Stimulated activated CD4-positive, alpha-beta T cell treated with anti-CD3 and anti-CD28 coated beads, Interleukin-4, amount 100 ng/mL, for 1 hour (primary cell): ENCODE results near the gene NDUFS2.
"Not testable (repeated sequence)": the region's sequence is repeated elsewhere in the genome, so short reads cannot be mapped to it uniquely, and the experiment has no call there.

Experiments
- DNase-seq: peaks from one replicate; pipeline ENCODE4 v3.0.0-alpha.2; 2020

Gene NDUFS2

GRCh38 chr1:161255955-161256520 is 53.9 kb downstream of the NDUFS2 start:
- DNase-seq = not testable (repeated sequence)

DNA sequence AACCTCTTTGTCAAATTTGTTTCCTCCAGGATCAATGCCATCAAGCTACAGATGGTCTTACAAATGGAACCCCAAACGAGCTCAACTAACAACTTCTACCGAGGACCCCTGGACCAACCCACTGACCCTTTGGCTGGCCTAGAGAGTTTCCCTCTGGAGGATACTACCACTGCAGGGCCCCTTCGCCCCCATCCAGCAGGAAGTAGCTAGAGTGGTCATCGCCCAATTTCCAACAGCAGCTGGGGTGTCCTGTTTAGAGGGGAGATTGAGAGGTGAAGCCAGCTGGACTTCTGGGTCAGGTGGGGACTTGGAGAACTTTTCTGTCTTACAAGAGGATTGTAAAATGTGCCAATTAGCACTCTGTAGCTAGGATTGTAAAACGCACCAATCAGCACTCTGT is 54.9 kb downstream of the NDUFS2 start:
- not testable (repeated sequence) for DNase-seq

DNA sequence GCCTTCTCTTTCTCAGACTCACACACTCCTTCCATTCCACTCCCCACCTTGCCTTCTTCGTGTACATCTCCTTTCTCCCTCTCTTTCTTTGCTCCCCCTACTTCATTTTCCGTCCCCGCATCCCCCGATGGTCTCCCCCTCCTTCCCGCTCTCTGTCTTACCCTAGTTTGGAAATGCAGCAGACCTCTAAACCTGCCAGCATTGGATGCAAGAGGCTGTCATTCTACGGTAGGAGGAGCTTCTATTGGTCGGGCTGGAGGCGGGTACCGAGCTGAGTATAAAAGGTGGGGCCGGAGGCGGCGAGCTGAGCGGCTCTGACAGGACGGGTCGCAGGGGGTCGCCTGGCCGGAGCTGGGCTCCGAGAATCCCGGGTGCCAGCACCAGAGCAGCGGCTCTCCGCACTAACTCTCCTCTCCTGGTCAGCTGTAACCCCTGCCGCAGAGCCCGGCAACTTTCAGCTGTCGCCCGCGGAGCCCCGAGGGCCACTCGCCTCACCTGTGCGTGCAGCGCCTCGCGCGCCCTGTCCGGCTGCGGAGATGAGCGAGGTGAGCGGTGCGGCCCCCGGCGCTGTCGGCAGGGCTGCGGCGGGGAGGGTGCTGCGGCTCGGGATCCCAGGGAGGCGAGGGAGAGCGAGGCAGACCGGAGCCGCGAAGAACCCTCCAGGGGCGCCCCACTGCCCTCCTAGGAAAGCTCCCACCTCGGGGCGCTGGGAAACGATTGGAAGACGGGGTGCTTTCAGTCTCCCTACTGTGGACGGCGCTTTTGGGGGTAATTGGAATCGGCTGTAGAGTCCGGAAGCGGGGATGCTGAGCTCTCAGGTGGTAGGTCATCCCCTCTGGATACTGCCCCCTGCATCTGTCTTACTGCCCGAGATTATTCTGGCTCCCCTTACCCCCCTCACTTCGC is 56.5 kb downstream of the NDUFS2 start, which contains the start of gene PCP4L1:
Gene PCP4L1, plus strand, starts transcription at position 307 of the 906 bp plus-strand sequence. Its CDS starts 230 bp downstream, at position 537.
- DNase-seq = peak; percentile 34

DNA sequence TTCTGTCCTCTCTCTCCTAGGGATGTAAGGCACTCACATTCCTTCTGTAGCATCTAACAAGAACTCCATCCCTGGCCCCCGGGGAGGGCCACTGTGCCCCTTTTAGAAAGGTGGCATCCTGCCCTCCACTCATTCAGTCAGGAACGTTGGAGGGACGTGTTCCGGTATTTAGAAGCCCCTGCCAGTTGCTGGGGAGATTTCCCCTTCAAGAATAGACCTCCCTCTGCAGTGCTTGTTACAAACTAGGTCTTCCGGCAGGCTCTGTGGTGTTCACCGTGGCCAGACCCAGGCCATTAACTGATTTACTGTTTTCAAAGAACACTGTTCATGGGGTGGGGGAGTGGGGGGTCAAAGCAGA is 57.2 kb downstream of the NDUFS2 start:
- no peak for DNase-seq

DNA sequence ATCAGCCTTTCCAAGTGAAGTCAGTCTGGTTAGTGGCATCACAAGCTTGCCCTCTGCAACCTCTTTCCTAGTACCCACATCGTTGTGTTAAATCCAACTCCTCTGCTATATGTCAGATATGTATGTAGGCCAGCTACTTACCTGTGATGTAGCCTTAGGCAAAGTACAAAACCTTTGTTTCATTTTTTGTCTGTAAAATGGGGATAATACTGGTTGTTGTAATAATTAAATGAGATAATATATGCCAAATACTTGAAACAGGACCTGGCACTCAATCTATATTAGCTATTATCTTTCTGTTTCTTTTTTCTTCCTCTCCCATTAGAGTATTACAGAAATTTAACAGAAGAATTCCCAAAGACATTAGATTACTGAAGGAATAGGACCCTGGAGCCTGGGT is 57.6 kb downstream of the NDUFS2 start:
- no peak for DNase-seq

- no peak for DNase-seq
Measured at GRCh38 chr1:161260376-161261260, 58.5 kb downstream of the NDUFS2 start.

GRCh38 chr1:161261261-161262235 is 59.4 kb downstream of the NDUFS2 start:
- no peak for DNase-seq
